ENCODE data around the gene EPHA4. TPM values are rescaled to one million over a fixed set of nuclear protein-coding genes. Genes with fewer than 3 reads are reported as not detected.
"Not testable (repeated sequence)": the region's sequence is repeated elsewhere in the genome, so short reads cannot be mapped to it uniquely, and the experiment has no call there.

EPHA4 gene
- total RNA-seq, 1 experiment from 2014 or later = 20.2 TPM

GRCh38 chr2:221515864-221516263 is 56.2 kb downstream of the EPHA4 start:
- DNase-seq = no peak
- Histone ChIP-seq H3K36me3 (replicated peaks; ENCODE audit: control insufficient read depth, insufficient read depth, low read length) (no peaks in the 10 kb centered on the region), H3K27me3 (ENCODE audit: control insufficient read depth, insufficient read depth, low read length) (no peaks in the 10 kb centered on the region), H3K4me3 (ENCODE audit: insufficient read depth, low read depth, low read length) (no peak overlapping the region)

DNA sequence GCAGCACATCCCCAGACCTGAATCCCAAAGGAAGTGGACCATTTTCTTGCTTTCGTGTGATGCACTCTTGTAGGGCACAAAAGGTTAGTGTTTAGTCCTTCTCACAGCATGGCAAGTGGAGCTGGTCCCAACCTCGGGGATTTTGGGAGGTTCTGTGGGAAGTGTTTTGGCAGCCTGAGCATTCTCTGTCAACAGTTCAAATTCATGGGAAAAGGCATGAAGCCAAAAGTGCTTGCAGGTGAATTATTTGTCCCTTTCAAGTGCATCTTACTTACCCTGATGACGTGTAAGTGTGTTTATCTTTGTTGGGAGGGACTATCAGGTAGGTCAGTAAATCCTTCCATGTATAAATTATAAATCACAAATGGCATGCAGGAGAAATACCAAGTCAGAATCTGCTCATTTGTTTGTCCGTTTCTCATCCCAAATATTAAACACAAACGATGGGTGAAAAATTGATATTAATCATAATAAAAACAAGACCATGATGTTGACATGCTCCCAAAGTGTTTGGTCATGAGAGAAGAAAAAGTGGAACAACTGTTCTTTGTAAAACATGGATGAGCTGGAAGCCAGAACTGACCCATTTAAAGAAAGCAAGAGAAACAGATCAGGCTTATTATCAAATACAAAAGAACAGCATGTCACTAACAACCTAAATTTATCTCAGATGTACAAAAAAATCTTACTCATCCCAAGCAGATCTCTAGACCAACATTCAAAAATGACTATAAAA is 57.6 kb downstream of the EPHA4 start:
- no peaks in the 10 kb centered on the region for H3K27me3 ChIP-seq (ENCODE audit: control insufficient read depth, insufficient read depth, low read length)
- no peaks in the 10 kb centered on the region for H3K36me3 ChIP-seq (replicated peaks; ENCODE audit: control insufficient read depth, insufficient read depth, low read length)
- no peak overlapping the region for H3K4me3 ChIP-seq (ENCODE audit: insufficient read depth, low read depth, low read length)
- DNase-seq = no peak

DNA sequence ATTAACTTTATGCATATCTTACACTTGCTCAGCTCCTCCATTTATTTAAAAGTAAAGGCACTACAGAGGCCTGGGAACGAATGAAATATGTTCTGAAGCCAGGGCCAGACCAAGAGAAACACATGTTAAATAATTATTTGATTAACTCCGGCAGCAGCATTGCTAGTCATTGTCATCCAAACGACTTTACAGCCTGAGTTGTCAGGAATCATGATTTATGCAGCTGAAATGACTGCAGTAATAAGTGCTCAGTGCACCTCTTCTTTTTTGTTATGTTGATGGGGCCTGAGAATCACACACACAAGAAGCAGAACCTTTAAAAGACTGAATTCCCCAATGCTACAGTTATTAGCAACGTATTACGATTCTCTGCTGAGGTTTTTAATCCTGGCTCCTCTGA is 58.9 kb downstream of the EPHA4 start:
- Histone ChIP-seq H3K27me3 (ENCODE audit: control insufficient read depth, insufficient read depth, low read length) (no peaks in the 10 kb centered on the region), H3K36me3 (replicated peaks; ENCODE audit: control insufficient read depth, insufficient read depth, low read length) (no peaks in the 10 kb centered on the region), H3K4me3 (ENCODE audit: insufficient read depth, low read depth, low read length) (no peak overlapping the region)
- no peak for DNase-seq

DNA sequence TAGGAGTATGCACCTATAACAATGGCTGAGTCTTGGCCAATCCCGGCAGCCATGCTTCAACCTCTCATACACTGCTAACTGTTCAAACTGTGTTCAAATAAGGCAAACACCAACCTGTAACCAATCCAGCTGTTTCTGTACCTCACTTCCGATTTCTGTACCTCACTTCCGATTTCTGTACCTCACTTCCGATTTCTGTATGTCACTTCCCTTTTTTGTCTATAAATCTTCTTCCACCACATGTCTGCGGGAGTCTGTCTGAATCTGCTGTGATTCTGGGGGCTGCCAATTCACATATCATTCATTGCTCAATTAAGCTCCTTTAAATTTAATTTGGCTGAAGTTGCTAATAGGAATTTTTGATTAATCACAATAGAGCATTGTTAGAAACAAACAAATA is 60.8 kb downstream of the EPHA4 start:
- not testable (repeated sequence) for DNase-seq; H3K36me3 ChIP-seq (replicated peaks; ENCODE audit: control insufficient read depth, insufficient read depth, low read length); H3K27me3 ChIP-seq (ENCODE audit: control insufficient read depth, insufficient read depth, low read length); H3K4me3 ChIP-seq (ENCODE audit: insufficient read depth, low read depth, low read length)

GRCh38 chr2:221506469-221506868 is 65.6 kb downstream of the EPHA4 start:
- Histone ChIP-seq H3K36me3 (replicated peaks; ENCODE audit: control insufficient read depth, insufficient read depth, low read length) (no peaks in the 10 kb centered on the region), H3K4me3 (ENCODE audit: insufficient read depth, low read depth, low read length) (no peak overlapping the region), H3K27me3 (ENCODE audit: control insufficient read depth, insufficient read depth, low read length) (no peaks in the 10 kb centered on the region)
- no peak for DNase-seq

DNA sequence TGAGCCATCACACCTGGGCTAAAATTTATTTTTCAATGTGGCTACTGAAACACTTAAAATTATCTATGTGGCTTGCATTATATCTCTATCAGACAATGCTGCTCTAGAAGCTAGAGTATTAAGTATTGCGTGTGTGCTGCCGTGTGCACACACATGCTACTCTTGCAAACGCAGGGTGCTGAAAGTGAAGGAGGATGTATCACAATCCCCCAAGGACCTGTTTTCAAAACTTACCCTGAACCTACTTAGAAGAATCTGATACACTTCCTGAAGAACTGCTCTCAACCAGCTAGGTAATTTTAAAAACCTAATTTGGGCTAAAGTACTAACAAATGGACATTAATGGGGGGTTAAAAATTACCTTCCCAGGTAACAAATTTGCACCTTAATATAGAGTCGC is 66.5 kb downstream of the EPHA4 start:
- no peak for DNase-seq
- H3K27me3 ChIP-seq (ENCODE audit: control insufficient read depth, insufficient read depth, low read length) = no peaks in the 10 kb centered on the region
- H3K4me3 ChIP-seq (ENCODE audit: insufficient read depth, low read depth, low read length) = no peak overlapping the region
- H3K36me3 ChIP-seq (replicated peaks; ENCODE audit: control insufficient read depth, insufficient read depth, low read length) = no peaks in the 10 kb centered on the region

- Histone ChIP-seq H3K36me3 (replicated peaks; ENCODE audit: control insufficient read depth, insufficient read depth, low read length) (no peaks in the 10 kb centered on the region), H3K4me3 (ENCODE audit: insufficient read depth, low read depth, low read length) (no peak overlapping the region), H3K27me3 (ENCODE audit: control insufficient read depth, insufficient read depth, low read length) (no peaks in the 10 kb centered on the region)
- no peak for DNase-seq
Measured at GRCh38 chr2:221504905-221505304, 67.2 kb downstream of the EPHA4 start.

- no peaks in the 10 kb centered on the region for H3K27me3 ChIP-seq (ENCODE audit: control insufficient read depth, insufficient read depth, low read length)
- no peak overlapping the region for H3K4me3 ChIP-seq (ENCODE audit: insufficient read depth, low read depth, low read length)
- H3K36me3 ChIP-seq (replicated peaks; ENCODE audit: control insufficient read depth, insufficient read depth, low read length) = no peaks in the 10 kb centered on the region
- DNase-seq = no peak
Measured at GRCh38 chr2:221503965-221504364, 68.1 kb downstream of the EPHA4 start.

DNA sequence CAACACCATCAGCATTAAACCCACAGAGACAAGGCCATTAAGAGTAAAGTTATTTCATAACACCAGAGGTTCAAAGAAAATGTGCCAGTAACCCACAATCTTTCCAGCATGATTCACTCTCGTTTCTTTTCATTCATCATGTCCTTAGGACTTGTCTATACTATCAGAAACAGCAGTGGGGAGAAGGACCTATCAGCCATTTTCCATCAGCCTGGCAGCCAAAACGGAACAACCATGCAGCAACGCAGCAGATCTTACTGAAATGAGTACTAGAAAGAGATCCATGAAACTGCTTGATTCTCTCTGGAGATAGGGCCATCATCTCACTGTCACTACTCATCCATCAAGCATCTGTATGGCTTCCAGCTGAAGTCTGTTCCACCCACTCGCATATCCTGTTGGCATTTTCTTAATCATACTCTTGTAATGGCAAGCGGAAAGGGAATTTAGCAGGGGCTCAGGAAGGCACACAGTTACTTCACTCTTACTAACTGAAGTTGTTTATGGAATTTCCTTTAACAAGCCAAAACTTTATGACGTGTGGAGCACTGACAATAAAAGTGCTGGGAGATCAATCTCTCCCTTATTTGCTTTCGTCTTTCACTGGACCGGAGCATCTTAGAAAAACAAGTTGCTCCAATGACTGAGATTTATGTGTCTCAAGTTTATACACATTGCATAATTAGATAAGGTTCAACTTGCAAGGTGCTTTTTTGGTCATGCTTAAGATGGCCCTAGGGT is 69.7 kb downstream of the EPHA4 start:
- no peaks in the 10 kb centered on the region for H3K36me3 ChIP-seq (replicated peaks; ENCODE audit: control insufficient read depth, insufficient read depth, low read length)
- H3K27me3 ChIP-seq (ENCODE audit: control insufficient read depth, insufficient read depth, low read length) = no peaks in the 10 kb centered on the region

DNA sequence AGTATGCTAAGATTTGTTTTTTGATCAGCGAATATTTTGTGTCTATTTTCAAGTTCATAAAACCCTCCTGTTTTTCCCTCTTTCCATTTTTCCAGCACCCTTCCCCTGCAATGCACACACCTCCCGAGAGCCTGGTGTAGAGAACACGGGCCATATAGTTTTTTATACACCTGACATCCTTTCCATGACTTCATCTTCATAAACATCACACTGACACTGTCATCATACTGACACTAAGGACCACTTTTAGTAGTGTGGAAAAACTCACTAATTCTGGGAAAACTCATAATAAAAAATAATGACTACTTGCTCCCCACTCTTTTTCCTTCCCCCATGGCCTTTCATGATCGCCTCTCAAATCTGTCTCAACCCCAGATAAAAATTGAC is 70.2 kb downstream of the EPHA4 start:
- no peaks in the 10 kb centered on the region for H3K36me3 ChIP-seq (replicated peaks; ENCODE audit: control insufficient read depth, insufficient read depth, low read length)
- H3K4me3 ChIP-seq (ENCODE audit: insufficient read depth, low read depth, low read length) = no peak overlapping the region
- no peaks in the 10 kb centered on the region for H3K27me3 ChIP-seq (ENCODE audit: control insufficient read depth, insufficient read depth, low read length)
- DNase-seq = no peak

More for the DNA sequence above, 69.7 kb downstream of the EPHA4 start:
- no peak overlapping the region for H3K4me3 ChIP-seq (ENCODE audit: insufficient read depth, low read depth, low read length)
- DNase-seq = no peak

DNA sequence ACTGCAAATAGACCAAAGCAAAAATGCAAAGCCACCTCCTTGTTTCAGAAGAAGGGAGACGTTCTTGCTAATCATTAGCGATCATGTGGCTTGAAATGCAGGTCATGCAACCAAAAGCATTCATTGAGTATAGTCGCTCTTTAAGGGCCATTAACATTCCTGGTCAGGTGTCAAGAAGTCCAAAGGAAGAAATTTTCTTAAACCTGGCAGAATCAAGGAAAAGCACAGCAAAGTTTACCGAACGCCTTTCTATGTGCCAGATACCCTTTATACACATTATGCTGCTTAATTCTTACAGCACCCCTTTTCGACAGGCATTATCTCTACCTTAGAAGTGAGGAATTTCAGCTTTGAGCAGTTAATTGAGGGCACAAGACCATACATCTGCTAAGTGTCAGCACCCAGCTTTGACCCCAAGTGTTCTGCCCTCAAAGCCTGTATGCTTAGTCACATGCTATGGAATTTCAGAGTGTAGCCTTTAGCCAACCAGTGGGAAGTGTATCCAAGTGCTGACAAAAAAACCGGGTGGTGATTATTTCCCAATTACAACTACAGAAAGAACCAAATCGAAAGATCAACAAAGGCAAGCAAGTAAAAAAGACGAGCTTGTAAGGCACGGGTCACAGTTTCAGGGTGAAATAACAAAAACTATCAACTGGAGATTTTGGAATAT is 70.8 kb downstream of the EPHA4 start:
- no peaks in the 10 kb centered on the region for H3K36me3 ChIP-seq (replicated peaks; ENCODE audit: control insufficient read depth, insufficient read depth, low read length)
- no peaks in the 10 kb centered on the region for H3K27me3 ChIP-seq (ENCODE audit: control insufficient read depth, insufficient read depth, low read length)
- no peak for DNase-seq
- no peak overlapping the region for H3K4me3 ChIP-seq (ENCODE audit: insufficient read depth, low read depth, low read length)

- no peak overlapping the region for H3K4me3 ChIP-seq (ENCODE audit: insufficient read depth, low read depth, low read length)
- DNase-seq = no peak
- H3K27me3 ChIP-seq (ENCODE audit: control insufficient read depth, insufficient read depth, low read length) = no peaks in the 10 kb centered on the region
- no peaks in the 10 kb centered on the region for H3K36me3 ChIP-seq (replicated peaks; ENCODE audit: control insufficient read depth, insufficient read depth, low read length)
Measured at GRCh38 chr2:221500501-221501209, 71.4 kb downstream of the EPHA4 start.

- Histone ChIP-seq H3K36me3 (replicated peaks; ENCODE audit: control insufficient read depth, insufficient read depth, low read length) (no peaks in the 10 kb centered on the region), H3K4me3 (ENCODE audit: insufficient read depth, low read depth, low read length) (no peak overlapping the region), H3K27me3 (ENCODE audit: control insufficient read depth, insufficient read depth, low read length) (no peaks in the 10 kb centered on the region)
- no peak for DNase-seq
Measured at GRCh38 chr2:221495731-221496130, 76.4 kb downstream of the EPHA4 start.

DNA sequence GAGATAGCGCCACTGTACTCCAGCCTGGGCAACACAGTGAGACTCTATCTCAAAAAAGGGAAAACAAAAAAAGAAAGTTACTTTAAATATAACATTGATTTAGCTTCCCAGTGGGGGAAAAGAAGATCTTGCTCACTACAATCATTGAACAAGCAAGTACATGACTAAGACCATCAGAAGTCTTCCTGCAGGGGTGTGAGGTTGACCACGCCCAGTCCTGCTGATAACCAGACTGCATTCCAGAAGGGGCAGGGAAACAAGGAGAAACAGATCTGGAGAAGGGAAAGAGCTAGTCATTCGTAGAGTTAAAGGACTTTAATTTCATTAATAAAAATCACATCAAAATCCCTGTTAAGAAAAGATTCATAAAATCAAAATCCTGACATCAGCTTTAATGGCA is 77.5 kb downstream of the EPHA4 start:
- no peak overlapping the region for H3K4me3 ChIP-seq (ENCODE audit: insufficient read depth, low read depth, low read length)
- no peak for DNase-seq
- H3K36me3 ChIP-seq (replicated peaks; ENCODE audit: control insufficient read depth, insufficient read depth, low read length) = no peaks in the 10 kb centered on the region
- no peaks in the 10 kb centered on the region for H3K27me3 ChIP-seq (ENCODE audit: control insufficient read depth, insufficient read depth, low read length)
